GM18520 (cell line): Measurements from ENCODE around the gene DSCAML1.

Experiments used
- ATAC-seq: cut with Tn5 transposase; IDR thresholded peaks from one replicate; pipeline ENCODE4 v1.9.1; 2021; ENCODE audit not compliant: unreplicated experiment

DSCAML1 gene

GRCh38 chr11:117441146-117441975 is 355.7 kb downstream of the DSCAML1 start:
- no peak for ATAC-seq

GRCh38 chr11:117440258-117440657 is 356.8 kb downstream of the DSCAML1 start:
- no peak for ATAC-seq

GRCh38 chr11:117439256-117439655 is 357.8 kb downstream of the DSCAML1 start:
- no peak for ATAC-seq

- no peak for ATAC-seq
Observed at GRCh38 chr11:117438371-117439000, 358.5 kb downstream of the DSCAML1 start.

GRCh38 chr11:117437791-117438130 is 359.3 kb downstream of the DSCAML1 start:
- no peak for ATAC-seq

- ATAC-seq: no peak
Observed at GRCh38 chr11:117437041-117437790, 359.8 kb downstream of the DSCAML1 start.

- no peak for ATAC-seq
Observed at GRCh38 chr11:117435326-117435725, 361.7 kb downstream of the DSCAML1 start.

GRCh38 chr11:117434481-117434880 is 362.5 kb downstream of the DSCAML1 start:
- ATAC-seq: no peak

GRCh38 chr11:117433717-117434116 is 363.3 kb downstream of the DSCAML1 start:
- no peak for ATAC-seq

GRCh38 chr11:117431436-117431835 is 365.6 kb downstream of the DSCAML1 start:
- no peak for ATAC-seq

GRCh38 chr11:117430293-117430955 is 366.6 kb downstream of the DSCAML1 start:
- no peak for ATAC-seq

- no peak for ATAC-seq
Observed at GRCh38 chr11:117428856-117429229, 368.2 kb downstream of the DSCAML1 start.

GRCh38 chr11:117428186-117428855 is 368.7 kb downstream of the DSCAML1 start:
- no peak for ATAC-seq

- ATAC-seq: no peak
Observed at GRCh38 chr11:117427356-117427874, 369.6 kb downstream of the DSCAML1 start.

- ATAC-seq: no peak
Observed at GRCh38 chr11:117426941-117427340, 370.1 kb downstream of the DSCAML1 start.

GRCh38 chr11:117426297-117426685 is 370.7 kb downstream of the DSCAML1 start:
- ATAC-seq: no peak

GRCh38 chr11:117425679-117426296 is 371.2 kb downstream of the DSCAML1 start:
- no peak for ATAC-seq

GRCh38 chr11:117424781-117425180 is 372.2 kb downstream of the DSCAML1 start:
- no peak for ATAC-seq

GRCh38 chr11:117423046-117423575 is 373.9 kb downstream of the DSCAML1 start:
- ATAC-seq: no peak

GRCh38 chr11:117421476-117421875 is 375.5 kb downstream of the DSCAML1 start:
- no peak for ATAC-seq
